ENCODE results near the gene ZNF117.
"Not testable (repeated sequence)": the region's sequence is repeated elsewhere in the genome, so short reads cannot be mapped to it uniquely, and the experiment has no call there.

DNA sequence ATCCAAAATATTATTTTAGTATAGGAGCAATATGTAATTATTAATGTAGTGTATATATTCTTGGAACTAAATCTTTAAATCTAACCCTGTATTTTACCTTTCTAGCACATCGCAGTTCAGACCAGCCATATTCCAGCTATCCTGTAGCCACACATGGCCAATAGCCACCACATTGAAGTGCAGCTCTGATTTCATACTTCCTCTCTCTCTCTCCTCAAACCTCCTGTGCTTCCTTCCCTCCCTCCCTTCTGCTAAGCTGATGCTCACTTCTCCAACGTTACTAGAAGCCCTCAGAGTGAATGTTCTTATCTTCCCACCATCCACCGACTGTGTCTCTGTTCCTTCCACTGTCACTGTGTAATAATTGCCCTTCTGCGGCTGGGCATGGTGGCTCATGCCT, 16.2 kb upstream of the ZNF117 start:
- not testable (repeated sequence) for TF ChIP-seq POLR2A, POLR2AphosphoS5 (IDR thresholded peaks at IDR 0.05; ENCODE audit: low read depth, low read length)
